GM21390 (cell line): ENCODE data around the gene SHB.

Source experiments
- ATAC-seq: cut with Tn5 transposase; IDR thresholded peaks from one replicate; pipeline ENCODE4 v1.9.1; 2021; ENCODE audit not compliant: unreplicated experiment

SHB gene

DNA sequence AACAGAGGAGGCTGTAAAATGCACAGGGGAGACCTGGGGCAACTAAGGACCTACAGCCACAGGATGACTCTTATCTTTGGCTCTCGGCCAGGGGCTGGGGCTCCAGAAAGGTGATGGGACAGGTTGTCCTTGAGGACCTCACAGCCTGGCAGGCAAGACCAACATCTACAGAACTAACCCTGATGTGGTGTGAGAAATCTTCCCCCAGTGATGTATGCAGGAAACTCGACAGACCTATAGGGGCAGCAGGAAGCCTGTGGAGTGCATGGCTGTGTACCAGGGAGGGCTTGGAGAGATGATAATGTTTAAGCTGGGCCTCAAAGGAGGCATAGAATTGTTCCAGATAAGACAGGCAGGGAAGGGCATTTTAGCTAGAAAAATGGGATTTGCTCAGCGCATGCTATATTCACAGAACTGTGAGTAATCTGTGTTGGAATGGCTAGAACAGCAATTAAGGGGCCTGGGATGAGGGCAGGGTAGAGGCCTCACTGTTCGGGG lies 96.6 kb downstream of the SHB start:
- no peak for ATAC-seq

DNA sequence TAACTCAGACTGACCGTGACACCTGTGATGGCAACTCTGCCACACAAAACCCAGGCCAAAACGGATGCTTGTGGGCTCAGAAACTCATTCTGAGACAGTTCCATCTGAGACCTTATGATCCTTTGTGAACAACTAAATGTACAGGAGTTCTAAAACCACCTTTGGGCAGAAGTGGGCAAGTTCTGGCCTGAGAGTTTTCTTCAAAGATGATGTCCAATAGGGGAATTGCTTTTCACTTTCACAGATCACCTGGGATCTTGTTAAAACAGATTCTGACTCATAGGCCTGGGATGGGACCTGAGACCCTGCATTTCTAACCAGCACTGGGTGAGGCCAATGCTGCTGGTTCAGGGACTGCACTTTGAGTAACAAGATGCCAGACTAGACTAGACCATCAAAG lies 97.3 kb downstream of the SHB start:
- ATAC-seq, result no peak

DNA sequence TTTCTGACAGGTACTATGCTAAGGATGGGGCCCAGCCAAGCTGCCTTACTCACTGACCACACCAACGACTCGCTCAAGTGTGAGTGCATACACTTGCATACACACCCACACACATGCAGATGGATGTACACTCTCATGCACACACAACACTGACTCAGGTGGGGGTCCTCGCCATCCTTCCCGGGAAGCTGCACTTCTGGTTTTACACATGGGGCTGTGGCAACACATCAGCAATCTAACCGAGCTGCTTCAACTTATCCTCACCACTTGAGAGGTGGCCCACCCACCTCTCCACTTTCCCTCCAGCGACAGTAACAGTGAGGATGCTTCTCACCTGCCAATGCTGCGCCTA lies 97.9 kb downstream of the SHB start:
- ATAC-seq, result no peak

DNA sequence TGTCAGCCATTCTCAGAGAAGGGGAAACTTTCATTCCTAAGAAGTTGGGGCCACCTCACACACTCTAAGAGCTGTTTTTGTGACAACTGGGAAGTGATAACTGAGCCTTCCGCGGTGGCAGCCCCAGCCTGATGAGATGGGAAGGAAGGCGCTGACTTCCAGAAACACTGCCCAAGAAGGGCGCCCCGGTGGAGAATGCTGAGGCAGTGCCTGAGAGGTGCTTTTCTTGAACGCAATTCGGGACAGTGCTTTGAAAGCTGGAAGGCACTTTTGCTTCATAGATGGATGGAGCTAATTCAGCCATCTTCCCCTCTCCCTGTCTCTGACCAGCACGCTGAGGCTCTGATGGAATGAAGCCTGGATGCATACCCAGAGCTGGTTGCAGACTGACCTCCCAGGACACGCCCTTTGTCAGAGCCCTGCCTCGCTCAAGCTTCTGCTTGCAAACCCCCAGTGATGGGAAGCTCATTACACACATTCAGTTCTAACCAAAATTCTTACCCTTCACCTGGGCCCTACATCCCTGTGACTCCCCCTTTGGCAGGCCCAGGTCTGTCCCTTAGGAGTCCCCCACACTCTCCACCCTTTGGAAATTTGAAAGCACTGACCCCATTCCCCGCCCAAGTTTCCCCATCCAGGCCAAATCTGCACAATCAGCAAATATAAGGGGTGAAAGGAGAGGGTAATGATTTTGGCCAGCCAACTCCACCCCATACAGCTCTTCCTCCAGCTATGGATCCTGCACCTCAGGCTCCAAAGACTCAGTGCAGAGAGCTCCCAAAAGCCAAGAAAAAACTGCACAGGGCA lies 98.5 kb downstream of the SHB start:
- no peak for ATAC-seq

DNA sequence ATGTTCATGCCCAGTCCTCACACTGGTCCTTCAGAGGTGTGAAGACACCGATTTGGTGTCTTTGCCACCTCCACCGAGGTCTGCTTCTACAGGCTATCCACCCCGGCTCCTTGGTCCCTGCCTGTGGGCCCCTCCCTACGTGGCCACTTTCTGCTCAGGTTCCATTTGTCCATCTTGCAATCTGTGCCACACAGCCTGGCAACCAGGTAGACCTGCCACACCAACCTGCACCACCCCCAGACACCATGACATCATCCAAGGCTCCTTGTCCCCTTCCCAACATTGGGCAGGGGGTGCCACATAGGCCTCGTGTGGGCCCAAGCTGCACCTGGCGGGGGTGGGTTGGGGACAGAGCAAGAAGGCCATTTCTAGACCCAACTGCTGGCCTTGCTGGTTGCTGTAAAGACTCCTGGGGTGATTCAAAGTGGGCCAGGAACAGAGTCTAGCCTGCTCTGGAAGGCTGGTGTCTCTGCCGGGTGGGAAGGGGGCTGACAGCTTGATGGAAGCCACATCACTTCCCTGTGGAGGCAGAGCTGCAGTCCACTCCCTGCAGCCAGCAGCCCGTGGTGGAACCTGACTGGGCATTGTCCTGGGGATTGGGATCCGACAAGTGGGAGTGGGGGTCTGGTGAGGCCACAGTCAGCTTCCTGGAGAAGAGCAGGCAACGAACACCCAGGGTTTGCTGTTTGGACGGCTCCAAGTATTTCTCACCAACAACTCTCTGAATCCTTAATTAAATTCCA lies 99.3 kb downstream of the SHB start:
- ATAC-seq, result no peak

- no peak for ATAC-seq
Measured at GRCh38 chr9:37969130-37969529, 99.9 kb downstream of the SHB start.

- no peak for ATAC-seq
Measured at GRCh38 chr9:37968228-37968701, 100.8 kb downstream of the SHB start.

- ATAC-seq, result no peak
Measured at GRCh38 chr9:37967761-37968080, 101.3 kb downstream of the SHB start.

DNA sequence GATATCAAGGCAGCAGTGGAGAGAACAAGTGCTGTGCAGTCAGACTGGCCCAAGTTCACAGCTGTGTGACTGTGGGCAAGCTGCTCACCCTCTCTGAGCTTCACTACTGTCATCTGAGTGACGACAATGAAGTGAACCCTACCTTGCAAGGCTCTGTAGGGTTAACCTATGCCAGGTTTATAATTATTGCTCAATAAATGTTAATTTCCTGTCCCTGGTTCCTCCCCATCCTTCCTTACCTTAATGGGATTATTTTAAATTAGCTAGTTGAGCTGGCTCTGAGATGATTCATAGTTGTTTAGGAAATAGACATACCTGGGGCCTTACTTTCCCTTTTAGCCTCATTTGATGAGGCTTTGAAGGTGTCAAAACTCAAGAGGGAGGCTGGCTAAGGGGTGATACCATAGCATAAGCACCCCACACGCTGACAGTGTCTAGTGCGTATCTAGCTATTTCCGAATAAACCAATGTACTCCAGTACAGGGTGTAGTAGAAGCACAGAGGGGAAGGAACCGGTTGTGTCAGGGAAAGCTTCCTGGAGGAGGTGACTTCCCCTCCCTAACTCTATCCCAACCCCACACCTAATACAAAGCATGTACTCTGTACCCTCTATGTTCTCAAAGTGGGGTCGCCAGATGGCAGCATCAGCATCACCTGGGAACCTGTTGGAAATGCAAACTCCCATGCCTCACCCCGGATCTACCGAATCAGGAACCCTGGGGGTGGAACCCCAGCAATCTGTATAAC lies 101.8 kb downstream of the SHB start:
- ATAC-seq, result no peak

GRCh38 chr9:37966412-37967013 lies 102.5 kb downstream of the SHB start:
- ATAC-seq, result no peak

DNA sequence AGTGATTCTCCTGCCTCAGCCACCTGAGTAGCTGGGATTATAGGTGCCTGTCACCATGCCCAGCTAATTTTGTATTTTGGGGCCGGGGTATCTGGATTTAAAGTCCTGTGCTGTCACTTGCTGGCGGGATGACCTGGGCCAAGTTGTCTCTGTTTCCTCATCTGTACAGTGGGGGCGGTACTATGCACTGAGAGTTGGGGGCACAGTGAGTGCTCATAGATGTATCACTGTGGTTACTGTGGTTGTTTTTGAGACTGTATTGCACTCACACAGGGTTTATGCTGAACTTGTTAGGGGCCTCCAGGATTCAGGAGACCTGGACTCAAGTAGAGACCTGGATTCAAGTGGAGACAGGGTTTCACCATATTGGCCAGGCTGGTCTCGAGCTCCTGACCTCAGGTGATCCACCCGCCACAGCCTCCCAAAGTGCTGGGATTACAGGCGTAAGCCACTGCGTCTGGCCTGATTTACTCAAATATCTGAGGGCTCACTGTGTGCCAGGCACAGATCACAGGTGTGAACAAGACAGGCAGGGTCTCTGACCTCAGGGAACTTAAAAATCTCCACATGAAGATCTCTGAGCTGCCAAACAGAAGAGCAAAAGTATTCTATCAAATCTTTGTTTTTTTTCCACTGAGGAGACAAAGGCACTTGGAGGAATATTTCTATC lies 103.2 kb downstream of the SHB start:
- peak; percentile 58 for ATAC-seq

DNA sequence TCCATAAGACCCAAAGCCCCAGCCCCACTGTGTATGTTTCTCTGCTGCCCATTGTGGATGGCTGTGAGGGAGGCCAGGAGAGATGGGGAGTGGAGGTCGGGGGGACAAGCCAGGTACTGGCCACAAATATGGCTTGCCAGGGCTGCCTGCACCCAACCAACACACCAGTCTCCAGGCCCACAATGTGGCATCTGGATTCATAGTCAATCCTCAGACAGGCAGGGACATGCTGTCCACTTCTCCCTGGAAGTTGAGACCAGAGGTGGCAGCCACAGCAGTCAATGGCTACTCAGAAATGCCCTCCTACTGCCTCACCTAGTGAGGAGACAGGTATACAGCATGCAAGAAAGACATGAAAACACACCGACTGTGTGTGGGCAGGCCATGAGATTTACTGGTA lies 103.9 kb downstream of the SHB start:
- no peak for ATAC-seq

GRCh38 chr9:37964740-37965081 lies 104.3 kb downstream of the SHB start:
- ATAC-seq, result no peak

GRCh38 chr9:37963936-37964739 lies 104.9 kb downstream of the SHB start:
- ATAC-seq, result no peak

- ATAC-seq, result no peak
Measured at GRCh38 chr9:37961351-37961750, 107.7 kb downstream of the SHB start.

DNA sequence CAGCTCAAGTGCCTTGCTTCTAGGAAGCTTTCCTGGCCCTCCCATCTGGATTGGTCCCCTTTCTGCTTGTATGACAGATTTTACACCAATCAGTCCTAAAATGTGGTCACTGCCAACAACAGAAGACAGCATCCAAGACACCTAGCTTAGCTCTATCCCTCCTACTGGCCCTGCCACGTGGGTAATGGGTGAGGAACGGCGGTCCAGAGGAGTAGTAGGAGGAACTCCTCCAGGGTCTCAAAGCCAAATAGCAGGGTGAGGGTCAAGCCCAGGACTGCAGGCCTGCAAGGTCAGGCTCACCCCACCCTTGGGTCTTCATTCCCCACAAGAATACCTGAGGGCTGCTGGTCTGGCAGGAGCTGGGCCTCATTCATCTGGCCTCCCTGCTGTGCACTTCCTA lies 108.4 kb downstream of the SHB start:
- no peak for ATAC-seq

- ATAC-seq, result no peak
Measured at GRCh38 chr9:37959976-37960375, 109.1 kb downstream of the SHB start.

- no peak for ATAC-seq
Measured at GRCh38 chr9:37958154-37958553, 110.9 kb downstream of the SHB start.

- no peak for ATAC-seq
Measured at GRCh38 chr9:37957664-37957953, 111.4 kb downstream of the SHB start.

- no peak for ATAC-seq
Measured at GRCh38 chr9:37956904-37957663, 111.9 kb downstream of the SHB start.
